SU-DHL-6 (cell line): ENCODE results near the gene OR56A1.
A peak's percentile ranks its signal among the peaks of the same experiment; 100 is the strongest.

Experiments used
- EZH2phosphoT487 ChIP-seq: fragments of 200-600 bp; sonication (generic), shearing (Covaris generic); conservative IDR thresholded peaks from 2 replicates; pipeline ENCODE4 v1.6.1; 2018; ENCODE audit warnings: mild to moderate bottlenecking, antibody characterized with exemption, low read length, moderate library complexity, mixed read lengths
- TF ChIP-seq, protein P1 (sequence below): fragments of 200-600 bp; sonication (generic); IDR thresholded peaks from one replicate; pipeline ENCODE4 v1.5.1; 2017; ENCODE audit warnings: antibody characterized with exemption, mild to moderate bottlenecking, low read length, moderate library complexity; ENCODE audit not compliant: insufficient read depth, poor library complexity, severe bottlenecking

DNA sequence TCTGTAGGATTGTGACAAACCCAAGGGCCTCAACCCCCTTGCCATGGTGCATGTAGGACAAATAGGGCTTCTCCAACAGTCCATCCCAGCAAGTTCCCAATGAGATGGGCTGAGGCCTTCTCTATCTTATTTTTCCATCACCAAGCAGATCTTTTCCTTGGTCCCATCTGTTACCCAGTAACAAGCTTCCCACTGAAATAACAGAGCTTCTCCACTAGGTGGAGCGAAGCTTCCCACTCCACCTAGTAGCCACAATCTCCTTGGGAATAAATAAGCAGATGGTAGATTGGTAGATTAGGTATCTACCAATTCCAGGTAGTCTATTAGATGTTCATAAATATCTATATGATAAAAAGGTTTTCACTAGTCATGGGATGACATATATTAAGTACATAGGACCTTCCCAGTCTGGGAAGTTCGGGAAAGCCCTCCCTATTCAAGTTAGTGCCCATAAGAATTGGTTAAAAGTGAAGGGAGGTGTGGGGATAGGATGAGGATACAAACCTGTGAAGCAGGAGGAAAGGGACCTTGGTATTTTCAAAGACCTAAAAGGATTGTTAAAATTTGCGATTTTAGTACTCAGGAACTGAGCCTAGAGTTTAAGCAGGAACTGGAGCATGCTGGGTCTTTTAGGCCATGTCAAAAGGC, 37.8 kb downstream of the OR56A1 start:
- TF ChIP-seq, protein P1, sequence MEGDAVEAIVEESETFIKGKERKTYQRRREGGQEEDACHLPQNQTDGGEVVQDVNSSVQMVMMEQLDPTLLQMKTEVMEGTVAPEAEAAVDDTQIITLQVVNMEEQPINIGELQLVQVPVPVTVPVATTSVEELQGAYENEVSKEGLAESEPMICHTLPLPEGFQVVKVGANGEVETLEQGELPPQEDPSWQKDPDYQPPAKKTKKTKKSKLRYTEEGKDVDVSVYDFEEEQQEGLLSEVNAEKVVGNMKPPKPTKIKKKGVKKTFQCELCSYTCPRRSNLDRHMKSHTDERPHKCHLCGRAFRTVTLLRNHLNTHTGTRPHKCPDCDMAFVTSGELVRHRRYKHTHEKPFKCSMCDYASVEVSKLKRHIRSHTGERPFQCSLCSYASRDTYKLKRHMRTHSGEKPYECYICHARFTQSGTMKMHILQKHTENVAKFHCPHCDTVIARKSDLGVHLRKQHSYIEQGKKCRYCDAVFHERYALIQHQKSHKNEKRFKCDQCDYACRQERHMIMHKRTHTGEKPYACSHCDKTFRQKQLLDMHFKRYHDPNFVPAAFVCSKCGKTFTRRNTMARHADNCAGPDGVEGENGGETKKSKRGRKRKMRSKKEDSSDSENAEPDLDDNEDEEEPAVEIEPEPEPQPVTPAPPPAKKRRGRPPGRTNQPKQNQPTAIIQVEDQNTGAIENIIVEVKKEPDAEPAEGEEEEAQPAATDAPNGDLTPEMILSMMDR = peak; percentile 46
- TF ChIP-seq EZH2phosphoT487 = no peak
